IMR-90 (cell line): ENCODE results near the gene PHOSPHO2. TPM values are rescaled to one million over a fixed set of nuclear protein-coding genes. Genes with fewer than 3 reads are reported as not detected.

Experiments used
- ATAC-seq: fragments of 200-7000 bp; cut with Tn5 transposase; 2 replicates; pipeline ENCODE4 v1.9.1; 2020; ENCODE audit warnings: low read depth, mild to moderate bottlenecking, moderate library complexity
- BruUV-seq: library from RNA; stranded (reverse); fragments of 400-500 nt; replicated peaks from 2 replicates; lab custom pipeline; 2021; lab: Mats Ljungman, UMichigan
- CTCF ChIA-PET: fragments of 300-600 bp; formaldehyde crosslinking; extraction: SDS; loops from one replicate; lab custom pipeline; 2021; ENCODE audit warnings: antibody characterized with exemption; lab: Yijun Ruan, JAX
- POLR2A ChIA-PET: fragments of 300-600 bp; sonication (Branson Sonifier 250); formaldehyde crosslinking; loops from one replicate; lab custom pipeline; 2022; ENCODE audit warnings: antibody characterized with exemption; ENCODE audit not compliant: unreplicated experiment; lab: Charles Lee
- DNase-seq: peaks from one replicate; pipeline ENCODE4 v3.0.0; 2013
- H2AFZ ChIP-seq: replicated peaks from 2 replicates; pipeline ENCODE3; 2013; ENCODE audit warnings: low read length, mild to moderate bottlenecking; ENCODE audit not compliant: poor library complexity
- H2AK5ac ChIP-seq: 2 replicates; pipeline ENCODE4 v1.6.1; 2013; ENCODE audit warnings: low read depth, low read length, inconsistent platforms
- H2AK9ac ChIP-seq: replicated peaks from 2 replicates; pipeline ENCODE3; 2013; ENCODE audit warnings: mild to moderate bottlenecking, low read depth, low read length, moderate library complexity; ENCODE audit not compliant: poor library complexity
- H2BK120ac ChIP-seq: 2 replicates; pipeline ENCODE4 v1.6.1; 2013; ENCODE audit warnings: low read depth, low read length, inconsistent platforms
- H2BK15ac ChIP-seq: 3 replicates; pipeline ENCODE4 v1.6.1; 2013; ENCODE audit warnings: low read depth, low read length, inconsistent platforms
- H2BK20ac ChIP-seq: 2 replicates; pipeline ENCODE4 v1.6.1; 2013; ENCODE audit warnings: low read depth, mild to moderate bottlenecking, inconsistent platforms, low read length, moderate library complexity
- H2BK5ac ChIP-seq: 2 replicates; pipeline ENCODE4 v1.6.1; 2013; ENCODE audit warnings: mild to moderate bottlenecking, low read depth, low read length, inconsistent platforms; ENCODE audit not compliant: poor library complexity, severe bottlenecking
- H3K14ac ChIP-seq: replicated peaks from 2 replicates; pipeline ENCODE4 v1.6.1; 2013; ENCODE audit warnings: low read depth, low read length, inconsistent platforms
- H3K18ac ChIP-seq: 2 replicates; pipeline ENCODE4 v1.6.1; 2013; ENCODE audit warnings: low read depth, low read length, control low read depth
- H3K23ac ChIP-seq: 2 replicates; pipeline ENCODE4 v1.6.1; 2013; ENCODE audit warnings: low read depth, low read length, inconsistent platforms
- H3K27ac ChIP-seq: 2 replicates; pipeline ENCODE4 v1.5.1; 2013; ENCODE audit warnings: mild to moderate bottlenecking, control low read depth, low read length; ENCODE audit not compliant: insufficient read depth
- H3K27me3 ChIP-seq: 2 replicates; pipeline ENCODE4 v1.6.1; 2013; ENCODE audit warnings: low read length; ENCODE audit not compliant: control insufficient read depth, insufficient read depth
- H3K36me3 ChIP-seq: 2 replicates; pipeline ENCODE4 v1.6.1; 2013; ENCODE audit warnings: low read length, mixed read lengths; ENCODE audit not compliant: control insufficient read depth, insufficient read depth
- H3K4ac ChIP-seq: 2 replicates; pipeline ENCODE4 v1.6.1; 2013; ENCODE audit warnings: low read depth, low read length, inconsistent platforms
- H3K4me1 ChIP-seq: 2 replicates; pipeline ENCODE4 v1.6.1; 2013; ENCODE audit warnings: low read length, mixed read lengths; ENCODE audit not compliant: control insufficient read depth, insufficient read depth
- H3K4me2 ChIP-seq: 2 replicates; pipeline ENCODE4 v1.6.1; 2013; ENCODE audit warnings: low read depth, mild to moderate bottlenecking, control low read depth, low read length, moderate library complexity
- H3K4me3 ChIP-seq: 2 replicates; pipeline ENCODE4 v1.5.1; 2013; ENCODE audit warnings: low read depth, mild to moderate bottlenecking, control low read depth, low read length, moderate library complexity; ENCODE audit not compliant: insufficient read depth
- H3K56ac ChIP-seq: 2 replicates; pipeline ENCODE4 v1.6.1; 2013; ENCODE audit warnings: low read length, inconsistent platforms; ENCODE audit not compliant: insufficient read depth; ENCODE audit errors: extremely low read depth
- H3K79me1 ChIP-seq, 2 experiments: 2 replicates each; pipeline ENCODE4 v1.6.1; 2013; ENCODE audit warnings: low read length in 2 of 2, inconsistent platforms in 1 of 2, low read depth in 1 of 2
- H3K9ac ChIP-seq: 2 replicates; pipeline ENCODE4 v1.6.1; 2013; ENCODE audit warnings: low read depth, low read length, control low read depth
- H3K9me1 ChIP-seq: 2 replicates; pipeline ENCODE4 v1.6.1; 2013; ENCODE audit warnings: low read length, inconsistent platforms; ENCODE audit not compliant: insufficient read depth
- H3K9me3 ChIP-seq: 2 replicates; pipeline ENCODE4 v1.6.1; 2013; ENCODE audit warnings: low read length; ENCODE audit not compliant: control insufficient read depth, insufficient read depth
- H4K20me1 ChIP-seq: 2 replicates; pipeline ENCODE4 v1.6.1; 2013; ENCODE audit warnings: low read length, inconsistent platforms; ENCODE audit not compliant: insufficient read depth
- H4K5ac ChIP-seq: 2 replicates; pipeline ENCODE4 v1.6.1; 2013; ENCODE audit warnings: mild to moderate bottlenecking, low read depth, low read length, control low read depth
- H4K8ac ChIP-seq, 2 experiments: 2 replicates each; pipeline ENCODE4 v1.6.1; 2013; ENCODE audit warnings: low read depth in 2 of 2, low read length in 2 of 2, control low read depth in 1 of 2, inconsistent platforms in 1 of 2
- H4K91ac ChIP-seq: 2 replicates; pipeline ENCODE4 v1.6.1; 2013; ENCODE audit warnings: low read depth, low read length, inconsistent platforms; ENCODE audit not compliant: insufficient read depth
- BHLHE40 ChIP-seq: fragments of 150-350 bp; IDR thresholded peaks from 2 replicates; pipeline ENCODE4 v1.6.1; 2016; ENCODE audit warnings: mild to moderate bottlenecking, low read depth, low read length
- CEBPB ChIP-seq: IDR thresholded peaks from 2 replicates; pipeline ENCODE4 v1.6.1; 2012; ENCODE audit warnings: low read depth, low read length, improper control_type of control experiment
- FOS ChIP-seq: fragments of 150-350 bp; IDR thresholded peaks from 2 replicates; pipeline ENCODE4 v1.6.1; 2016; ENCODE audit warnings: low read depth, low read length
- MAFK ChIP-seq: IDR thresholded peaks from 2 replicates; pipeline ENCODE4 v1.6.1; 2012; ENCODE audit warnings: low read depth, low read length, improper control_type of control experiment
- MXI1 ChIP-seq: IDR thresholded peaks from 2 replicates; pipeline ENCODE4 v1.6.1; 2012; ENCODE audit warnings: low read depth, mild to moderate bottlenecking, low read length, moderate library complexity, borderline replicate concordance
- POLR2A ChIP-seq: IDR thresholded peaks from 2 replicates; pipeline ENCODE4 v1.6.1; 2012; ENCODE audit warnings: mild to moderate bottlenecking, low read depth, low read length
- RAD21 ChIP-seq: IDR thresholded peaks from 2 replicates; pipeline ENCODE4 v1.6.1; 2012; ENCODE audit warnings: low read length, improper control_type of control experiment
- RFX5 ChIP-seq: IDR thresholded peaks from 2 replicates; pipeline ENCODE4 v1.8.0; 2012; ENCODE audit warnings: low read depth, mild to moderate bottlenecking, low read length, moderate library complexity
- WGBS, 2 experiments: methylation state at CpG; one replicate each; pipeline versions ENCODE4 v1.1.5 to v1.1.7; 2013; ENCODE audit warnings: missing lambda C conversion rate in 2 of 2; ENCODE audit not compliant: insufficient read length in 1 of 2; ENCODE audit errors: extremely low coverage in 2 of 2; 5-methylcytosine and 5-hydroxymethylcytosine counted together
- dilution Hi-C: fragments of 300-500 bp; cut with HindIII; formaldehyde crosslinking; loops from one replicate; pipeline ENCODE4 v1.14.3; 2018; ENCODE audit warnings: low sequenced_read_pairs; ENCODE audit not compliant: unreplicated experiment
- in situ Hi-C: fragments of 300-500 bp; cut with MboI; formaldehyde crosslinking; loops from 3 replicates; pipeline ENCODE4 v1.14.3; 2019; ENCODE audit warnings: low sequenced_read_pairs, inconsistent platforms, mixed read lengths
- intact Hi-C: fragments of 100-400 bp; cut with micrococcal nuclease; formaldehyde crosslinking; loops from 2 replicates; pipeline ENCODE4 v1.10.0; 2022
- polyA plus RNA-seq, 3 experiments: library from polyadenylated mRNA; depleted of rRNA; stranded (reverse); fragments of >200 nt; gene quantifications; 2 replicates each; pipeline ENCODE4 v1.2.3, GENCODE V29; 2012; ENCODE audit warnings: low replicate concordance in 1 of 3
- total RNA-seq: library from RNA; depleted of rRNA; stranded (reverse); fragments of >200 nt; gene quantifications from 2 replicates; pipeline ENCODE4 v1.2.3, GENCODE V29; 2012
- TF ChIP-seq, protein P1 (sequence below): fragments of 150-350 bp; IDR thresholded peaks from 2 replicates; pipeline ENCODE4 v1.6.1; 2017; ENCODE audit warnings: mild to moderate bottlenecking, antibody characterized with exemption, low read length, low read depth
- TF ChIP-seq, protein P2 (sequence below): fragments of 150-350 bp; IDR thresholded peaks from 2 replicates; pipeline ENCODE4 v1.6.1; 2016; ENCODE audit warnings: low read depth, mild to moderate bottlenecking, low read length, moderate library complexity, borderline replicate concordance
- TF ChIP-seq, protein P3 (sequence below): conservative IDR thresholded peaks from 2 replicates; pipeline ENCODE4 v1.5.1; 2012; ENCODE audit warnings: mild to moderate bottlenecking, low read depth, low read length, improper control_type of control experiment

The PHOSPHO2 gene
- total and polyA plus RNA-seq, 2 of the 4 experiments (the other 2 are of a cell fraction) = 0.48 to 0.54 TPM

DNA sequence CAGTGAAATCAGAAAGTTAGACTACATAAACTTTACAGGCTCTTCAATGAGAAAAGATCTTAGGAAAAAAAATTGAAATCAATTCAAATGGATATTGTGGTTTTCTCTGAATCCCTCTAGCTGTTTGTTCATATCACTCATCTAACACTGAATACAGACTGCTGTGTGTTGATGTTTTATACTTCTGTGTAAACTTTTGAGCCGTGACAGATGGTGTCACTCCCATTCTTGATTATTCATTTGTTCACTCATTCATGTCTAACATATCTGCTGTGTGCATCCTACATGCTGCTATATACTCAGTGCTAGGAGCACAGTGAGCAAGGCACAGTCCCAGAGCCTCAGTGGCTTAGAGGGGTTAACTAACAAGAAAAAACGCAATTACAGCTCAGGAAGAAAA is 52.0 kb downstream of the PHOSPHO2 start:
- POLR2A ChIA-PET = no interaction called here
- H4K8ac ChIP-seq = no peak overlapping the region
- no peak overlapping the region for H2AK5ac ChIP-seq
- in situ Hi-C loops (no loop called here), dilution Hi-C loops (no loop called here), intact Hi-C loops (no loop called here)
- no peaks in the 10 kb centered on the region for H3K9me3 ChIP-seq
- no peak overlapping the region for H2BK5ac ChIP-seq
- H3K23ac ChIP-seq = no peak overlapping the region
- no peaks in the 10 kb centered on the region for H3K27me3 ChIP-seq
- no peak overlapping the region for H2AK9ac ChIP-seq
- H2BK120ac ChIP-seq = no peak overlapping the region
- H3K14ac ChIP-seq = no peak overlapping the region
- H4K91ac ChIP-seq = no peak overlapping the region
- no peak overlapping the region for H4K5ac ChIP-seq
- H3K27ac ChIP-seq = no peak overlapping the region
- H3K4me1 ChIP-seq = no peaks in the 10 kb centered on the region
- H4K20me1 ChIP-seq = no peaks in the 10 kb centered on the region
- no peak overlapping the region for H3K56ac ChIP-seq
- H3K4me2 ChIP-seq = no peak overlapping the region
- no peak overlapping the region for H3K18ac ChIP-seq
- no CpG with 5 or more reads among the region's 2 CpGs for WGBS, 2 experiments
- no peak for ATAC-seq
- no peak overlapping the region for H3K9ac ChIP-seq
- H2BK15ac ChIP-seq = no peak overlapping the region
- H3K4me3 ChIP-seq = no peak overlapping the region
- H2BK20ac ChIP-seq = no peak overlapping the region
- no peak overlapping the region for H3K4ac ChIP-seq
- CTCF ChIA-PET = no interaction called here
- TF ChIP-seq, protein P1, sequence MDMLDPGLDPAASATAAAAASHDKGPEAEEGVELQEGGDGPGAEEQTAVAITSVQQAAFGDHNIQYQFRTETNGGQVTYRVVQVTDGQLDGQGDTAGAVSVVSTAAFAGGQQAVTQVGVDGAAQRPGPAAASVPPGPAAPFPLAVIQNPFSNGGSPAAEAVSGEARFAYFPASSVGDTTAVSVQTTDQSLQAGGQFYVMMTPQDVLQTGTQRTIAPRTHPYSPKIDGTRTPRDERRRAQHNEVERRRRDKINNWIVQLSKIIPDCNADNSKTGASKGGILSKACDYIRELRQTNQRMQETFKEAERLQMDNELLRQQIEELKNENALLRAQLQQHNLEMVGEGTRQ = no peak
- TF ChIP-seq FOS (no peak), CEBPB (no peak), MAFK (no peak), MXI1 (no peak), RFX5 (no peak), BHLHE40 (no peak), RAD21 (no peak), POLR2A (no peak)
- TF ChIP-seq, protein P2, sequence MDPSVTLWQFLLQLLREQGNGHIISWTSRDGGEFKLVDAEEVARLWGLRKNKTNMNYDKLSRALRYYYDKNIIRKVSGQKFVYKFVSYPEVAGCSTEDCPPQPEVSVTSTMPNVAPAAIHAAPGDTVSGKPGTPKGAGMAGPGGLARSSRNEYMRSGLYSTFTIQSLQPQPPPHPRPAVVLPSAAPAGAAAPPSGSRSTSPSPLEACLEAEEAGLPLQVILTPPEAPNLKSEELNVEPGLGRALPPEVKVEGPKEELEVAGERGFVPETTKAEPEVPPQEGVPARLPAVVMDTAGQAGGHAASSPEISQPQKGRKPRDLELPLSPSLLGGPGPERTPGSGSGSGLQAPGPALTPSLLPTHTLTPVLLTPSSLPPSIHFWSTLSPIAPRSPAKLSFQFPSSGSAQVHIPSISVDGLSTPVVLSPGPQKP = no peak
- TF ChIP-seq, protein P3, sequence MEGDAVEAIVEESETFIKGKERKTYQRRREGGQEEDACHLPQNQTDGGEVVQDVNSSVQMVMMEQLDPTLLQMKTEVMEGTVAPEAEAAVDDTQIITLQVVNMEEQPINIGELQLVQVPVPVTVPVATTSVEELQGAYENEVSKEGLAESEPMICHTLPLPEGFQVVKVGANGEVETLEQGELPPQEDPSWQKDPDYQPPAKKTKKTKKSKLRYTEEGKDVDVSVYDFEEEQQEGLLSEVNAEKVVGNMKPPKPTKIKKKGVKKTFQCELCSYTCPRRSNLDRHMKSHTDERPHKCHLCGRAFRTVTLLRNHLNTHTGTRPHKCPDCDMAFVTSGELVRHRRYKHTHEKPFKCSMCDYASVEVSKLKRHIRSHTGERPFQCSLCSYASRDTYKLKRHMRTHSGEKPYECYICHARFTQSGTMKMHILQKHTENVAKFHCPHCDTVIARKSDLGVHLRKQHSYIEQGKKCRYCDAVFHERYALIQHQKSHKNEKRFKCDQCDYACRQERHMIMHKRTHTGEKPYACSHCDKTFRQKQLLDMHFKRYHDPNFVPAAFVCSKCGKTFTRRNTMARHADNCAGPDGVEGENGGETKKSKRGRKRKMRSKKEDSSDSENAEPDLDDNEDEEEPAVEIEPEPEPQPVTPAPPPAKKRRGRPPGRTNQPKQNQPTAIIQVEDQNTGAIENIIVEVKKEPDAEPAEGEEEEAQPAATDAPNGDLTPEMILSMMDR = no peak
- no peaks in the 10 kb centered on the region for H3K79me1 ChIP-seq
- no peak overlapping the region for H2AFZ ChIP-seq
- peaks cover 2% of the 10 kb centered on the region; the same call in 1 of the 2 replicates for H3K36me3 ChIP-seq
- DNase-seq = no peak
- BruUV-seq = no TSS peak
- peaks cover 2% of the 10 kb centered on the region; the same call in 1 of the 2 replicates for H3K9me1 ChIP-seq
